Heart left ventricle (tissue), 13 donors: ENCODE data around the gene WHRN.

Experiments
- CTCF ChIP-seq, 12 donors: fragments of 200-600 bp; sonication (generic) in 4 of 12; IDR thresholded peaks; one replicate each; pipeline versions ENCODE4 v1.5.0 to v1.8.0; 2018 to 2022; ENCODE audit warnings: antibody characterized with exemption in 12 of 12, mild to moderate bottlenecking in 5 of 12
- POLR2A ChIP-seq, 2 donors: fragments of 450-650 bp; IDR thresholded peaks; one replicate each; pipeline ENCODE4 v1.6.1; 2017; ENCODE audit warnings: antibody characterized with exemption in 2 of 2, mild to moderate bottlenecking in 2 of 2, moderate library complexity in 2 of 2
- donor health status: ischemic (EF 13 %, LVEDD 7.1; RV severe dilation, severe dysfunction).
- donor health status: DM: no; HTN: yes; CAD: no.
- donor health status: DM: no; HTN: no; CAD: no.
- donor health status: ischemic (EF 25% LVEDD 6.9; RV normal size, moderate dysfunction).
- donor health status: ischemic (EF 25% LVEDD 5.7; RV mildly dilated, moderate dysfunction).
- donor health status: ischemic (EF 35%, LVEDD 5.7; RV mildly dilated, moderate dysfunction).
- donor health status: nonischemic (EF 11% LVEDD 7.7; RV severe dilation, severe dysfunction).
- donor health status: DM: yes; HTN: yes; CAD: no.
- donor health status: PGD.
- donor health status: ischemic (EF 29% LVEDD 5.4; RV normal size, mild dysfunction).
- donor health status: nonischemic (EF 23%, LVEDD 6.1; RV moderate dilation, normal function).

- no peak for TF ChIP-seq CTCF (IDR thresholded peaks at IDR 0.05)
- no peak for TF ChIP-seq POLR2A (IDR thresholded peaks at IDR 0.05)
These were observed 110.0 kb downstream of the WHRN start for GRCh38 chr9:114395334-114395617.
